GM18519 (cell line): ENCODE data around the gene MBNL2.

ENCODE experiments used
- ATAC-seq: cut with Tn5 transposase; IDR thresholded peaks from one replicate; pipeline ENCODE4 v1.9.1; 2021; ENCODE audit warnings: mild to moderate bottlenecking, moderate library complexity; ENCODE audit not compliant: unreplicated experiment, low FRiP score

The MBNL2 gene

DNA sequence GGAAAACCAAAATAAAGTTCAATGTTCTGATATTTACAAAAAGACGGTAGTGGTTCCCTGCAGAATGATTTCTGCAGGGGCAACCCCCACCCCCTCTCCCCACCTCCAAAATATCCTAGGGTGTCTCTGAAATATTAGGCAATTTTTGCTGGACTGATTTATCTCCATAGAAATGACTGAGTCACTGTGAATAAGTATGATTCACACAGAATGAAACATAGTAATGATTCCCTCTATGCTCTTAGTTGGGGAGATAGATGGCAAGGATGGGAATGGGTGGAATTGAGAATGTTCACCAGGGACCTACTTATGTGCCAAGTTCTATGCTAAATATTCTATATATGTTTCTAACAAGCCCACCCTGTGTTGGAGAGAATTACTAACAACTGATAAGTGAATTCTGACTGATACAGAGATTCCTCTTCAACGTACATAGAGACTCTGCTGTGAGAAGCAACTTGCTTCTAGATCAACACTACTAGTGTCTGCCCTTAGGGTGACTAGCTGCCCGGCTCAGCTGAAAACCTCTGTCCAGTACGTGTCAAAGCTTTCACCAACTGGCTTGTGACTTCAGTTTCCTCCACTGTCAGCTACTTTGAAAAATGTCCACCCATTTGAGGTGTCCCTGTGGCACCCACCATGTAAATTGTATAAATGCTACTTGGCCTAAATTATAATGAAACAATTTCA lies 173.5 kb downstream of the MBNL2 start:
- no peak for ATAC-seq

DNA sequence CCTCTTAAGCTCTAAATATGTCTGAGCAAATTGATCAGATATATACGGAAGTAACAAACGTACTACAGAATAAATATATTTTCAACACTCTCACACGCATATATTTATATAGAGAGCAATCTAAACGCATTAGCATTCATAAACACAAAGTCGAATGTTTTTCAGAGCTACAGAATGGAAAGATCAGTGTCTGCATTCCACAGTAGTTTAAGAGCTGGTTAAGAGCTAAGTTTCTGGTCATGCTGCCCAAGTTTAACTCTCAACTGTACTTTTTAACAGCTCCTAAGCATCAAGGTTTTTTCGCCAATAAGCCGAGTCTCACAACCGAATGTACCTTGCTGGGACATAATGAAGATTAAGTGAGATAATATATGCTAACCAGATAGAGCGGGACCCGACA lies 175.1 kb downstream of the MBNL2 start:
- ATAC-seq = no peak

DNA sequence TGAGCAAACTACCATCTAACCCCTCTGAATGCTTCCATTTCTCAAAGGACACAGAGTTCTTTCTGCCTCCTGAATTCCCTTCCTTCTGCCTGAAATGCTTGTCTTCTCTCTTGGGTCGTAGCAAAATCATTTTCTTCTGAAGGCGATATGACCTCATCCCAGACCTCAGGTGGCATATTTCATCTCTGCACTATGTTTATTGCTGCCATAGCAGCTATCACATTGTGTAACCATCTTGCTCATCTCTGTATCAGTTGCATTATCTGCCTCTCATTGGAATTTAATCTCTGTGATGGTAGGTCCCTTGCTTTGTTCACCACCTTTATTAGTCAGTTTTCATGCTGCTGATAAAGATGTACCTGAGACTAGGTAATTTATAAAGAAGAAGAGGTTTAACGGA lies 179.3 kb downstream of the MBNL2 start:
- no peak for ATAC-seq

DNA sequence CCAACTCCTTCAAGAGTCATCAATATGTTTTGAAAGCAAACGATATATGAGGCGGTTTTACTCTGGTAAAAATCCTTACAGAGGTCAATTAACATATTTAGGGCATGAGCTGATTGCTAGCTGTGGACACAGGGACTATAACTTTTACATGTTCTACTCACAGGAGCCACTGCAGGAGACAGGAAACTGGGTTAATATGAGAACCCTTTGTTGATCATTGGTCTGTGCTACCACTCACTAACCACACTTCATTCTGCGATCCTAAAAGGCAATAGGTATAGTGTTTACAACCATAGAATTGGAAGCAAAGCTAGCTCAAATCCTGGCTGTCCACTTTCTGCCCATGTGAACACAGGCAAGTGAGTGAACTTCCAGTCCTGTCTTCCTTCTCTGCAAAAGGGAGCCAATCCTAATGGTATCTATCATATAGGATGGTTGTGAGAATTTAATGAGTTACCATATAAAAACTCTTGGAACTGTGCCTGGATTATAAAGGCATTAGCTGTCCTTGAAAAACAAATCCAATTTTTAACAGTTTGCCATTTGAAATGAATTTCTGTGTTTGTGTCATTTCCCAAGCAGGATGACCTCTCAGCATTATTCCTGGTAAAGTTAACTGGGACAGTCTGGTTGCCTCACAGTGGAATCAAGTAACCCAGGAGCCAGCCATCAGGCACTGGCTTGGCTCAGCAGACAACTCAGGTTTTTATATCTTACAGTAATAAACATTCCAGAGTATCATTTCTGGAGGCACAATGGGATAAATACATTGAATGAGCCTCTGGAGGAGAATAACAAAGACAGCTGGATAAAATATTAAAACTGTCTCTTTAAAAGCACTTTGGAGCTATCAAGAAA lies 182.0 kb downstream of the MBNL2 start:
- no peak for ATAC-seq

DNA sequence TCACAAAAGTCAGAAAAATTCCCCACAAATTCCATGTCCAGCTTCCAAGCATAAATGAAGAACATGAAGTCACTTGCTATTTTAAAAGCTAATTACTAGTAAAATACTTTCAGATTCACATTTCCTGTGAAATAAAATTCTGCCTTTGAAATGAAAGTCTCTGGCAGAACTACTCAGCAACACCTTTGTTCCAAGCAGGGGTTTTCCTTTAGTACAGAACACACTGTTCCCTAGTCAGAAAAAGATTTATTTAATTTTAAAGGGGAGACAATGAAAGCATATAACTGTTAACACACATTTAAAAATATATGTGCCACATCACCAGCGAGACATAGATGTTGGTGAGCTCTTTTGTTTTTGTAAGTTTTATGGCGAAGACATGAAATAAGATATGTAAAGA lies 185.4 kb downstream of the MBNL2 start:
- ATAC-seq = no peak

DNA sequence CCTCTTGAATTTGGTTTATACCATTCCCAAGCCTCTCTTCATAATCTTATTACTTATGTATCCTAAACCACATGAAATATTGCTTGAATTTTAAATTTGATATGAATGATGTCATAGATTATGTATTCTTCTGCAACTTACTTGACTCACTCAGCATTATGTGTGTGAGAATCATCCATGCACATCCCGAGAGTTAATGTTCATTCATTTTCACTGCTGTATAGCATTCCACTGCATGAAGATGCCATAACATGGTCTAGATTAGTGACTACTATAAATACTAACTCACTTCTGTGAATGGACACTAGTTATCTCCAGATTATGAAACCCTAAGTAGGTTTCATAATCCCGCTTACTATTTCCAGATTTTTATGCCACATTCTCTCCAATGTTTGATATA lies 186.8 kb downstream of the MBNL2 start:
- no peak for ATAC-seq

DNA sequence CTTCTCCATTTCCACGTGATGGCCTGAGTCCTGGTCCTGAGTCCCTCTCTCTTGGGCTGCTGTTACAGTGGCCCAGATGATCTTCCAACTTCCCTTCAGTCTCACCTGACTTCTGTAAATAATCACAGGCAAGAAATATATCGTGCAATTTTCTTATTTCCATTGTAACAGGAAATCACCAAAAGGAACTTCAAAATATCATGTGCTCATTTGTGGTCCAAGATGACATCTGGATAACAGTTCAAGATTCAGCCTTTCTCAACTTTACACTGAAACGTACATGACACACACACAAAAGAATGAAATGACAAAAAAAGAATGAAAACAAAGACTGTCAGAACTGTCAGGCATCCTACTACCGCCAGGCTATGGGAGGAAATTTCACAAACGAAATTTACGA lies 189.9 kb downstream of the MBNL2 start:
- ATAC-seq = no peak

DNA sequence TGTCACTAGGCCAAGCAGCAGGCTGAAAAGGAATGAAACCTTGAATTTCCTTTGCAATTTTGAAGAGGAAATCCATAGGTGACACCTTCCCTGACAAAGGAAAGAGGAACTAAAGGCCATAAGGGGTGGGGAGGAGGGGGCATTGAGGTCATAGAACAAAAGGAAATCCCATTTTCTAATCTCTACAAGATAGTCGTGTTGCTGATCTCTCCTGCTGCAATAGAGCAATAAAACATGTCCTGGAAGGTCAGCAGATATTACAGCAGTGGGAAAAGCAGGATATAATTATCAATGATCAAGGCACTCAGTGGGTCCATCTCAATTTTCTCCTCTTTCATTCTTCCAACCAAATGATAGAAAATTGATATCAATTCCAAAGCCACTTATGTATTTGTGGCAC lies 191.6 kb downstream of the MBNL2 start:
- no peak for ATAC-seq

DNA sequence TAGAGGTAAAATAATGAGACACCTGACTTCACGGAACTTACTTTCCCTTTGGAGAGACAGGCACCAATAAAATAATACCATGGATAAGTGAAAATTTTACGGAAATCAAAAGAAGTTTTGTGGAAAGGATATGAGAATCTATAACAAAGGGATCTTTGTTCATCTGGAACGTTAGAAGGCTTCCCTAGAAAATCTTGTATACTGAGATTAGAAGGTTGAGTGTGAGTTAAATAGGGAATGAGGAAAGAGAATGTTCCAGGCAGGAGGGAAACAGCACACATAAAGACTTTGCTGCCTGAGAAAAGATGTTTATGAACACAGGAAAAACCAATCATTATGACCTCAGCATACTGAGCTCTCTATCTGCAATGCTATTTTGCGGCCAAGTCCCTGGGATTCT lies 192.3 kb downstream of the MBNL2 start:
- ATAC-seq = no peak

DNA sequence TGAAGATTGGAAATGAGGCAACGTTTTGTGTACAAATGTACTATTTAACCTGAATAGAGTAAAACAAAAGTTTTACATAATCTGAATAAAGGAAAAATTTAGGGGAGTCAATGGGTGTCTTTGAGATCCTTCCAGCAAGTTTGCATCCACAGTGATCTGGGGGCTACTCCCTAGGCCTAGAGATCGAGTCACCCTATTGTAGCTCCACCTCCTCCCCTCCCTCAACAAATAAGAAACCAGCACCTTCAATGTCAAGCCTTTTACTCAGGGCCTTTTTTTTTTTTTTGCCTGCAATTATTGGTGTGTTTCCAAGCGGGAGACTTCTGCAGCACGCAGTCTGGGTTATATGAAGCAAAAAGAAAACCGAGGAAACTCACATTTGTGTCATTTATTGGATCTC lies 195.6 kb downstream of the MBNL2 start:
- no peak for ATAC-seq

DNA sequence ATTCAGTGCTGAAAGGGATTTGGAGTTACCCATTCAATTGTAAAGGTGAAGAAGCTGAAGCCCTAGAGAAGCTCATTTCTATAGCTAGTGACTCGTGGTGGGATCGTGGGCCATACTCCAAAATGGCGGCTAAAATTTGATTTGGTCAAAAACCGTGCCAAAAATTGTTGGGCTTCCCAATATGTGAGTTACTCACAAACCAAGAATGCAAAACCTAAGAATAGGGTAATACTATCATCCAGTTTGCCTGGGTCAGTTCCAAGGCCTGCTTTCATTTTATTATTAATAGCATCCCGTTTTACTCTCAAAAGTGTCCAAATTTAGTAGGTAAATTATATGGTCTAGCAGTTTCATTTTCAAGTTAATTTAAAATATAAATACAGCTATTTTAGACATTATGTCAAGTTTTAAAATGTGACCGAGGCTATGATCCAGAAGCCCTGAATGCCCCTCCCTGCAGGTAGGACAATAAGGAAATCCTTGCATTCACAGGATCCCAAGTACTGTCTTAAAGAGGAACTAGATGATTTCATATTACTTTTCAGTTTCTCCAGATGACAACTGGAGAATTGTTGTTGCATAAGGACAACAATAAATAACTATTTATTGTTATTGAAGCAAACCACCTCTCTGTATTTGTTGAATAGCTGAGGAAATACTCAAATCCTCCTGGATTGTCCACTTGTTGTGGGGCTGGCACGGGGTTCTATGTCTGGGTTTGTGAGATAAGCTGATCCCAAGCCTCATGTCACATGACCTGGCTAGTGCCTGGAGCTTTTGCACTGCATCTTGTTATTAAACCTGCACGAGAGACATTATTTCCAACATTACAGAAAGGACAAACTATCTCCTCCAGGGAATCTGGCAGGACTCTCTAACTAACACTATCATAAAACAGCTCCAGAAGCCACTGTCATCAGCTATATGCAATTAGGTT lies 200.3 kb downstream of the MBNL2 start:
- no peak for ATAC-seq

DNA sequence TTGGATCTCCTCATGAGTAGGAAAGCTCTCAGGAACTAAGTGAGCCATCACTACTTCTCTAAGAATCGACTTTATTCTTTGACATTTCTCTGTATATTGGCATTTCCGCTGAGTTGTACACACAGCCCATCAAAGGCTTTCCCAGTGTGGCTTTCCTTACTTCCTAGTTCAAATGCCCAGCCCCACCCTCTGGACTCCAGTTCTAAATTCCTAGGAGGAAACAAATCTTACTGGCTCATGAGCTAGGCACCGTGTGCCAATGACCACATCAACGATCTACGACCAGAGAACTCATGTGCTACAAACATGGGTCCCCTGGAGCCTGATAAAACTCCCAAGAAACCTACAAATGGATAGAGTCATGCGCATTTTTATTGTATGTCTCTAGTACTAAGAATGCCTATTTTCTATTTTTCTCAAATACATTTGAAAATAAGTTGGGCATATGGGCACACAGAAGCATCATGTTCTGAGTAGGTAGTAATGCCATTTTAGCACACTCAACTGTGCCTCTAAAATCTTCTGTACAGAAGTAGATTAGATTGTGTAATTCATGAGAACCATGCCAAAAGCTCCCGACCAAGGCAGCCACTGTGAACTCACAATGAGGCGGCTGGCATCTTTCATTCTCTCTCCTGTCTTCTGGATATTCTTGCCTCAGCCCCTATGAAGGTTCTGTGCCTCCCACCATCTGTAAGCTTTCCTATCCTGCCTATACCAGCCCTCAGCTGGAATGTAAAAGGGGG lies 201.3 kb downstream of the MBNL2 start:
- no peak for ATAC-seq

DNA sequence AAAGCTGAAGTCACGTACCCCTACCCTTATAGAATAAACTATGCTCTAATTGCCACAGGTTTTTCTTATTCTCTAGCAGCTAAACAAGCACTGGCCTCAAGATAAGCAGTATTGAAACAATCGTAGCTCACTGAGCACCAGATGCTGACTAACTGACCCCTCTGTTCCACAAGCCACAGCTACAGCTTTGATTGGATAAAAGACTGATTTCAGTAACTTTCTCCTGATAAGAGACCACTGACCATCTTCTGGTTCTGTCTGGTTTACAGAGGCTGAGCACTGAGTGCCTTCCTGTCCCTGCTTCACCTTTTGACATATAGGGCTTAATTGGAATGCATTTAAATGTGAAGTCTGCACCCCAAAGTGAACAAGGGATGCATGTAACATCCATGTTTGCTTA lies 203.5 kb downstream of the MBNL2 start:
- ATAC-seq = no peak

DNA sequence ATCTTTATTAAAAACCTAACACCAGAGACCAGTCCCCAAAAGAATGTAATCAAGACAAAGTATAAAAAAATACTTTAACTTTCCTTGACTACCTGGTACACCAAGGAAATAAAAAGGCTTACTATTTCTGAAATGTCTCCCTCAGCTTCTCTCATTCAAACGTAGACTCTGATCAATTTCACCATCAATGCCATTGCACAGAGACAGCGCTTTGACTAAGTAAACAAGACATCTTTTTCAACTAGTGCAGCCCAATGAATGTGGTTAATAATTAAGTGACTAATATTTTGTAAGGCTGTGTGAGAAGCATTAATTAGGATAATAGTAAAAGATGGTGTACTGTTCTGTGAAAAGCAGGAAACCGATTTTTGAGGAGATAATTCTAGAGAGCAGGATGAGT lies 204.6 kb downstream of the MBNL2 start:
- ATAC-seq = no peak

DNA sequence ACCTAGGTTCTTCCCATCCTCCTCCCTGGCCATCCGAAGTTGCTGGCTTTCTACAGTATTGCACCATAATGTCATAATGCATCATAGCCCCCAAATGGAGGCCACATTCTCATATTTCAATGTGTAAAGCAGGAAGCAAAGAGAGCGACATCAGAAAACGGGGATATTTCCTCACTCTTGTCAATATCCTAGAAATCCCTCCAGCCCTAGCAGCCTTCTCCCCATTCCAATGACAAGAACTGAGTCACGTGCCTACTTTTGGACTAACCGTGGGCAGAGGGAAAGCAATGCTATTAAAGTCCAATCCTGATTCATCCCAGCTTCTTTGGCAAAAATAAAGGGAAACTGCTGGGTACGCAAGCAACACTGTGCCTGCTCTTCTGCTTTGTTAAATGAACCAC lies 207.5 kb downstream of the MBNL2 start:
- no peak for ATAC-seq

DNA sequence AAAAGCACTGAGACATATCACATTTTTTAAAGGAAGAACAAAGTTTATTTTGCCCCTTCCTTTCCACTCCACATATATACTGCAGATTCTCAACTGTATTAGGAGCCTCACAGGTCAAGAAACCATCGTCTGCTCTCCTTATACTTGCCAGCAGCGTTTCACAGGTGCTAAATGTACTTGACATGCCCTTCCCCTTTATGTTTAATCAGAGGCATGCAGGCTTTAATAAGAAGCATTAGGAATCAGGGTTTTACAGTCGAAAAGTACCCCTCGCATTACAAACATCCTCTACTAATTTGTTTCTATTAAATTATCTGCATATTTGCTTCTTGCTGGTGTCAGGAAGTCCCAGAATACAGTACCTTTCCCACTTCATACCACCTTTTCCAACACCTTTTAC lies 208.2 kb downstream of the MBNL2 start:
- no peak for ATAC-seq

DNA sequence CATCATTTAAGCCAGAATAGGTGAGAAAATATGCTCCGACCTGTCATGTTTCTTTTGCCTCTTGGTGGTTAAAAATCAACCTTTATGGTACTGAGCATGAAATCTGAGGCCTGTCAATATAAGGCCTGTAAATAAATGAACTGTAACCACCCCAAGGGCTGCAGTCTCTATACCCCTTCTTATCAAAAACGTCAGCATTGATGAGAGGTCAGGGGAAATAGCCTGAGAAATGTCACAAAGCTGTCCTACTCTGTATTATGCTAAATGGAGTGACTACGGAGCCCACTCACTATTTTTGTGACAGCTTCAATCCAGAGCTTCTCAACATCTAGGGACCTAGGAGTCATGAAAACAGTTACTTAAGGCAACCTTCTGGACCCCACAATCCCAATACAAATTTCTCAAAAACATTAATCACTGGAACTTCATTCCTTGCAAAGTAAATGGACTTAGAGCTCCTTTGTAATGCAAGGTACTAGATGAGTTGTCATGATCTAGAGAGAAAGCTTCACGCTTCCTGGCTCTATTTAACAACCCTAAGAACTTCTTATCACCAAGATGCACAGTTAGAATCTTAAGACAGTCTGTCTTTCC lies 209.1 kb downstream of the MBNL2 start:
- ATAC-seq = no peak

DNA sequence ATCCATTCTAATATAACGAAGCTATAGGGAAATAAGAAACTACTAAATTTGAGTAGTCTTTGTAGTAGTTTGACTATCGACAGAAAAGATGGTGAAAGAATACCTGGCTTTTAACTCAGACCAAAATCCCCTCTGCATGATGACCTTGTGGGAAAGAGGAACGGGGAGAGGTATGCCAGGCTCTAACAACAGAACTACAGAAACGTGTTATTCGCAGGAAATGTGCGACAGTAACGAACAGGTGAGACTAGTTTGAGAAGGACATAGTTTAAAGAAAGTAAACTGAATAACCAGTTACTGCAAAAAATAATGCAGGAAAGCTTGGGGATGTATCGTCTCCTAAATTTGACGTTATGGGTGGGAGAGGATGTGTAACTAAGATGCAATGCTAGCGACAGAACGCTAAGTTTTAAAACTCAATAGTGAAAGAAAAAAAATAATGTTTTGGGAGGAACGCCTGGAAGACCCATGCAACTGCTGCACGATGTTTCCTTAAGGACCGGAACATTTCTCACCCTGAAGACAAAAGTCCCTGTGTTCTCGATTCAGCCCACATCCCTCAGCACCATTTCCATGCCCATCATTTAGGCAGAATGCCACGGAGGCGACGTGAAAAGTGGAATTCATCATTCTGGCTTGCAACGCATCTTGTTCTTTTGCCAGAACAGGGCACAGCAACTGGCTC lies 210.2 kb downstream of the MBNL2 start:
- no peak for ATAC-seq

DNA sequence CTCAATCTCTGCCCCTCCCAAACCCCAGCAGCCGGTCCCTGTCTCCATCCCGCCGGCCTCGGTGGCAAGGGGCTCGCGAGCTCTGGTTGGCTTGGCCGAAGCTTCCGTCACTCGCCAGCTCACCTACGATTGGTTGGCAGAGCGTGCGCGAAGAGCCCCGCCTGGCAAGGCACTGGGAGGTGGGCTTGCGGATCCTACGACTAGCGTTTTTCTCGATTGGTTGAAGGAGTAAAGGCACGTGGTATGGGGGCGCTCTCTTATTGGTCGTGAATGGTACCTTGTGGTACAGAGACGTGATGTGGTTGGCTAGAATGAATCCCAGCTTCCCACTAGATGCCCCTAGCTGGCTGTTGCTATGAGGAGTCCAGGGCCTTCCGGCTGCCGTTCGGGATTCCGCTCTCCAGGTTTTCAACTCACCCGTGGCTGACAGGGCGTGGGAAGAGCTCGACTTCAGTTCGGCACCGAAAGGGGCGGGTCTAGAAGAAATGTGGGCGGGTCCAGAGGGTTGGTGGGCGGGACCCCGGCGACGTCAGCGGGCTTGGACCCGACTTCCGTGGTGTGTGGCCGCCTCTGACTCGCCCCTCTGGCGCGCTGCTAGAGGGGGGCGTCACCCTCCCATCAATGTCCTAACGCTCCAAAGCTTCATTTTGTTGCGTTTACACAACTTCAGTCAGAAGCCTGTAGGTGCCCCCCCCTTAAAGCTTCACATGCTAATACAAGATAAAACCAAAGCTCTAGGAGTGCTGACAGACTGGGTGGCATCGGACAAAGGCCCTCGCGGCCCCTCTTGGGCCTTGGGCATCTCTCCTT lies 211.0 kb downstream of the MBNL2 start:
- peak; percentile 77 for ATAC-seq
